MG63 (cell line): ENCODE results near the gene OSBPL6. TPM values are rescaled to one million over a fixed set of nuclear protein-coding genes. Genes with fewer than 3 reads are reported as not detected.
"Not testable (repeated sequence)": the region's sequence is repeated elsewhere in the genome, so short reads cannot be mapped to it uniquely, and the experiment has no call there.

Source experiments
- DNase-seq: peaks from one replicate; pipeline ENCODE4 v3.0.0-alpha.2; 2020
- H3K27me3 ChIP-seq: fragments of 250-450 bp; sonication (Bioruptor Pico); 2 replicates; pipeline ENCODE4 v1.5.1; 2020; ENCODE audit warnings: mild to moderate bottlenecking, moderate library complexity
- H3K36me3 ChIP-seq: fragments of 250-450 bp; sonication (Bioruptor Pico); 2 replicates; pipeline ENCODE4 v1.5.1; 2020; ENCODE audit warnings: mild to moderate bottlenecking, moderate library complexity
- H3K4me3 ChIP-seq: fragments of 250-450 bp; sonication (Bioruptor Pico); 2 replicates; pipeline ENCODE4 v1.5.1; 2020; ENCODE audit warnings: mild to moderate bottlenecking, moderate library complexity
- H3K9me3 ChIP-seq: fragments of 250-450 bp; sonication (Bioruptor Pico); 2 replicates; pipeline ENCODE4 v1.5.1; 2020; ENCODE audit warnings: mild to moderate bottlenecking, moderate library complexity
- total RNA-seq: library from RNA; depleted of rRNA; stranded (reverse); fragments of >200 nt; shearing (Covaris generic); gene quantifications from 2 replicates; pipeline ENCODE4 v1.2.3, GENCODE V29; 2014; ENCODE audit warnings: low replicate concordance

Gene OSBPL6
- total RNA-seq, 1 experiment from 2014 or later: 2.1 TPM

GRCh38 chr2:178383718-178384117 is 189.4 kb downstream of the OSBPL6 start:
- DNase-seq: no peak
- Histone ChIP-seq H3K36me3 (no peaks in the 10 kb centered on the region), H3K27me3 (no peaks in the 10 kb centered on the region), H3K4me3 (no peak overlapping the region), H3K9me3 (no peaks in the 10 kb centered on the region)

DNA sequence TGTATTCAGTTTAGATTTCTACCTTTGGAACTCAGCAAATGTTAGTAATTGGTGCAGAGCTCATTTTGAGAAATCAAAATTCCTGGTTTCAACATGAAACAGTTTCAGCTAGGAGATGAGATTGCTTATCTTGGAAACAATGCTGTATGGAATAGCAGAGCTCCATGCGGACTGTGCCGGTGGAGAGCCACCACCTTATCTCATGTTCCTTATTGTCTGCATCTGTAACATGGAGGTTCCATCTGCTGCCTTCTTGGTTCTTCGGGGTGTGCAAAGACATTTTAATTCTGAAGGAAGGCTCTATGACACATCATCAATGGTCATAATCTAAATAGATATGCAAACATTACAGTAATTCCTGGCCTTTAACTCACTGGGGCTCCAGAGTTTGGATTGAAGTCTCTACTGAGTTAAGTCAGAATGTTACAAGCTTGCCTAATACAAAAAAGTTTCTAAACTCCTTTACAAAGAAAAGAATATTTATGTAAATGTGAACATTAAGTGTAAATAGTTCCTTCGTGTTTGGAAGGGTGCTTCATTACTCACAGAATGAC is 191.4 kb downstream of the OSBPL6 start:
- H3K9me3 ChIP-seq: no peaks in the 10 kb centered on the region
- H3K36me3 ChIP-seq: no peaks in the 10 kb centered on the region
- no peak overlapping the region for H3K4me3 ChIP-seq
- no peak for DNase-seq
- H3K27me3 ChIP-seq: no peaks in the 10 kb centered on the region

GRCh38 chr2:178386986-178387597 is 192.8 kb downstream of the OSBPL6 start:
- no peaks in the 10 kb centered on the region for H3K9me3 ChIP-seq
- no peak for DNase-seq
- H3K27me3 ChIP-seq: no peaks in the 10 kb centered on the region
- H3K36me3 ChIP-seq: no peaks in the 10 kb centered on the region
- H3K4me3 ChIP-seq: no peak overlapping the region

- no peak overlapping the region for H3K4me3 ChIP-seq
- H3K36me3 ChIP-seq: no peaks in the 10 kb centered on the region
- H3K9me3 ChIP-seq: no peaks in the 10 kb centered on the region
- no peaks in the 10 kb centered on the region for H3K27me3 ChIP-seq
- no peak for DNase-seq
These were observed 194.0 kb downstream of the OSBPL6 start for GRCh38 chr2:178388287-178388686.

- Histone ChIP-seq H3K4me3 (no peak overlapping the region), H3K9me3 (no peaks in the 10 kb centered on the region), H3K36me3 (no peaks in the 10 kb centered on the region), H3K27me3 (no peaks in the 10 kb centered on the region)
- no peak for DNase-seq
These were observed 197.4 kb downstream of the OSBPL6 start for GRCh38 chr2:178391701-178392100.

DNA sequence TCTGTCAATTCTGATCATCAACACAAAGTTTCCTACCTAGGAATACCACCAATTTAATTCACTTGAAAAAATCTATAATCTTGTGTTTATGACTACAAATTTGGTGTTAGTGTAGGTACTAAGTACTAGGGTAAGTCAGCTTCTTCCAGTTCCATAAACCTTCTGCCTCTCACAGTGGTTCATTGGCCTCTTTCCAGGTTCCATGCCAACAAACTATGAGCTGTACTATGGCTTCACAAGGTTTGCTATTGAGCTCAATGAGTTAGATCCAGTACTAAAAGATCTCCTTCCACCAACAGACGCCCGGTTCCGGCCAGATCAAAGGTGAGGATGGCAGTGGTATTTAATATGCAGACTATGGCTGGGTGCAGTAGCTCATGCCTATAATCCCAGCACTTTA is 197.9 kb downstream of the OSBPL6 start:
- no peaks in the 10 kb centered on the region for H3K36me3 ChIP-seq
- no peaks in the 10 kb centered on the region for H3K9me3 ChIP-seq
- DNase-seq: peak; percentile 61
- H3K4me3 ChIP-seq: no peak overlapping the region
- no peaks in the 10 kb centered on the region for H3K27me3 ChIP-seq

- Histone ChIP-seq H3K9me3 (no peaks in the 10 kb centered on the region), H3K4me3 (no peak overlapping the region), H3K27me3 (no peaks in the 10 kb centered on the region), H3K36me3 (no peaks in the 10 kb centered on the region)
- DNase-seq: no peak
These were observed 200.5 kb downstream of the OSBPL6 start for GRCh38 chr2:178394859-178395258.

- H3K9me3 ChIP-seq: no peaks in the 10 kb centered on the region
- no peak overlapping the region for H3K4me3 ChIP-seq
- H3K27me3 ChIP-seq: no peaks in the 10 kb centered on the region
- no peaks in the 10 kb centered on the region for H3K36me3 ChIP-seq
- DNase-seq: no peak
These were observed 201.0 kb downstream of the OSBPL6 start for GRCh38 chr2:178395295-178395694.

- DNase-seq: no peak
- Histone ChIP-seq H3K4me3 (no peak overlapping the region), H3K36me3 (no peaks in the 10 kb centered on the region), H3K9me3 (no peaks in the 10 kb centered on the region), H3K27me3 (no peaks in the 10 kb centered on the region)
These were observed 201.7 kb downstream of the OSBPL6 start for GRCh38 chr2:178395941-178396570.

- Histone ChIP-seq H3K36me3 (no peaks in the 10 kb centered on the region), H3K27me3 (no peaks in the 10 kb centered on the region), H3K4me3 (no peak overlapping the region), H3K9me3 (no peaks in the 10 kb centered on the region)
- DNase-seq: no peak
These were observed 202.8 kb downstream of the OSBPL6 start for GRCh38 chr2:178397002-178397605.

DNA sequence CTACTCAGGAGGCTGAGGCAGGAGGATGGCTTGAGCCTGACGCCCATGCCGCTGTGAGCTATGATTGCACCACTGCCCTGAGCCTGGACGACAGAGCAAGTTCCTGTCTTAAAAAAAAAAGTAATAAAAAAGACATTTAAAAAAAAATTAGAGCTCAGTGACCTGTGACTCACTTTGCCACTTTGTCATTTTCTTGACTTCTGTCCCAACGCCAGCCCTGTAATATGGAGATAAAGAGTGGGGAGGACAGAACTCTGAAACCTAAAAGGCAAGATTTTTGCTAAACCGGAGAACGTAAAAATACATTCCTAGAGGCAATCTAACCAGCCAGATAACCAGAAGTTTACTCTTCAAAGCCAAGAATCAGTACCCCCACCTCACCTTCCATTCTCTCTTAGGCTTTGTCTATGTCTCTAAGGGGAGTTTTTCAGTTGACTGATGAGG is 207.7 kb downstream of the OSBPL6 start:
- Histone ChIP-seq H3K4me3 (no peak overlapping the region), H3K27me3 (no peaks in the 10 kb centered on the region), H3K36me3 (no peaks in the 10 kb centered on the region), H3K9me3 (no peaks in the 10 kb centered on the region)
- DNase-seq: no peak

GRCh38 chr2:178403671-178404306 is 209.5 kb downstream of the OSBPL6 start:
- H3K4me3 ChIP-seq: no peak overlapping the region
- H3K36me3 ChIP-seq: no peaks in the 10 kb centered on the region
- H3K9me3 ChIP-seq: no peaks in the 10 kb centered on the region
- no peak for DNase-seq
- H3K27me3 ChIP-seq: no peaks in the 10 kb centered on the region

GRCh38 chr2:178404368-178404767 is 210.1 kb downstream of the OSBPL6 start:
- no peaks in the 10 kb centered on the region for H3K9me3 ChIP-seq
- peak; percentile 92 for DNase-seq
- H3K27me3 ChIP-seq: no peaks in the 10 kb centered on the region
- no peaks in the 10 kb centered on the region for H3K36me3 ChIP-seq
- H3K4me3 ChIP-seq: no peak overlapping the region

- H3K4me3 ChIP-seq: no peak overlapping the region
- H3K27me3 ChIP-seq: no peaks in the 10 kb centered on the region
- H3K36me3 ChIP-seq: no peaks in the 10 kb centered on the region
- H3K9me3 ChIP-seq: no peaks in the 10 kb centered on the region
- no peak for DNase-seq
These were observed 214.9 kb downstream of the OSBPL6 start for GRCh38 chr2:178409261-178409660.

GRCh38 chr2:178412047-178412446 is 217.7 kb downstream of the OSBPL6 start:
- H3K9me3 ChIP-seq: no peaks in the 10 kb centered on the region
- no peak for DNase-seq
- no peaks in the 10 kb centered on the region for H3K36me3 ChIP-seq
- H3K27me3 ChIP-seq: no peaks in the 10 kb centered on the region
- no peak overlapping the region for H3K4me3 ChIP-seq

GRCh38 chr2:178412453-178412852 is 218.1 kb downstream of the OSBPL6 start:
- H3K27me3 ChIP-seq, DNase-seq, H3K9me3 ChIP-seq, H3K4me3 ChIP-seq, H3K36me3 ChIP-seq: not testable (repeated sequence)
